Cardiac muscle cell (in vitro differentiated cells and primary cell): ENCODE results near the gene SIPA1L2. TPM values are rescaled to one million over a fixed set of nuclear protein-coding genes. Genes with fewer than 3 reads are reported as not detected.

ENCODE experiments used
- DNase-seq, 2 donors: peaks; one replicate each; pipeline versions ENCODE4 v3.0.0 to v3.0.0-alpha.2; 2010 to 2017; ENCODE audit warnings: low read depth in 1 of 2, low spot score in 1 of 2
- H3K27ac ChIP-seq: fragments of 200-600 bp; sonication (generic); 2 replicates; pipeline ENCODE4 v1.5.1; 2016
- H3K27me3 ChIP-seq: fragments of 200-600 bp; sonication (generic); 2 replicates; pipeline ENCODE4 v1.6.0; 2016; ENCODE audit warnings: control low read depth
- H3K36me3 ChIP-seq: fragments of 200-600 bp; sonication (generic); 2 replicates; pipeline ENCODE4 v1.5.1; 2016; ENCODE audit warnings: control low read depth
- H3K4me1 ChIP-seq: fragments of 200-600 bp; sonication (generic); 2 replicates; pipeline ENCODE4 v1.8.1; 2017; ENCODE audit warnings: low read depth, mild to moderate bottlenecking, mixed run types
- H3K4me3 ChIP-seq: fragments of 200-600 bp; sonication (generic); 2 replicates; pipeline ENCODE4 v1.5.1; 2016; ENCODE audit warnings: mild to moderate bottlenecking
- H3K9me3 ChIP-seq: fragments of 200-600 bp; sonication (generic); 2 replicates; pipeline ENCODE4 v1.5.1; 2017; ENCODE audit warnings: low read depth, mild to moderate bottlenecking, control low read depth
- polyA plus RNA-seq: library from polyadenylated mRNA; unstranded; fragments of >200 nt; fragmentation: Nextera tagmentation; extraction: Ambion mirVana; gene quantifications from 2 replicates; pipeline ENCODE4 v1.2.1, GENCODE V29; 2016
- total RNA-seq: library from RNA; depleted of rRNA; stranded (reverse); fragments of >200 nt; gene quantifications from 2 replicates; pipeline ENCODE4 v1.2.3, GENCODE V29; 2016
- TF ChIP-seq, protein P1 (sequence below): IDR thresholded peaks from 2 replicates; pipeline ENCODE4 v1.5.1; 2012; ENCODE audit warnings: low read depth, mild to moderate bottlenecking, low read length

Gene SIPA1L2
- total and polyA plus RNA-seq, 2 experiments from 2014 or later = 57.1 to 143 TPM

GRCh38 chr1:232675260-232675659 is 45.3 kb upstream of the SIPA1L2 start:
- H3K4me1 ChIP-seq = peaks cover 8% of the 10 kb centered on the region
- H3K27ac ChIP-seq = peak overlapping the region; percentile 36
- no peaks in the 10 kb centered on the region for H3K9me3 ChIP-seq
- H3K4me3 ChIP-seq = no peak overlapping the region
- DNase-seq = peak; percentile 18 to 41
- H3K36me3 ChIP-seq = no peaks in the 10 kb centered on the region
- no peaks in the 10 kb centered on the region for H3K27me3 ChIP-seq
- TF ChIP-seq, protein P1, sequence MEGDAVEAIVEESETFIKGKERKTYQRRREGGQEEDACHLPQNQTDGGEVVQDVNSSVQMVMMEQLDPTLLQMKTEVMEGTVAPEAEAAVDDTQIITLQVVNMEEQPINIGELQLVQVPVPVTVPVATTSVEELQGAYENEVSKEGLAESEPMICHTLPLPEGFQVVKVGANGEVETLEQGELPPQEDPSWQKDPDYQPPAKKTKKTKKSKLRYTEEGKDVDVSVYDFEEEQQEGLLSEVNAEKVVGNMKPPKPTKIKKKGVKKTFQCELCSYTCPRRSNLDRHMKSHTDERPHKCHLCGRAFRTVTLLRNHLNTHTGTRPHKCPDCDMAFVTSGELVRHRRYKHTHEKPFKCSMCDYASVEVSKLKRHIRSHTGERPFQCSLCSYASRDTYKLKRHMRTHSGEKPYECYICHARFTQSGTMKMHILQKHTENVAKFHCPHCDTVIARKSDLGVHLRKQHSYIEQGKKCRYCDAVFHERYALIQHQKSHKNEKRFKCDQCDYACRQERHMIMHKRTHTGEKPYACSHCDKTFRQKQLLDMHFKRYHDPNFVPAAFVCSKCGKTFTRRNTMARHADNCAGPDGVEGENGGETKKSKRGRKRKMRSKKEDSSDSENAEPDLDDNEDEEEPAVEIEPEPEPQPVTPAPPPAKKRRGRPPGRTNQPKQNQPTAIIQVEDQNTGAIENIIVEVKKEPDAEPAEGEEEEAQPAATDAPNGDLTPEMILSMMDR = no peak

DNA sequence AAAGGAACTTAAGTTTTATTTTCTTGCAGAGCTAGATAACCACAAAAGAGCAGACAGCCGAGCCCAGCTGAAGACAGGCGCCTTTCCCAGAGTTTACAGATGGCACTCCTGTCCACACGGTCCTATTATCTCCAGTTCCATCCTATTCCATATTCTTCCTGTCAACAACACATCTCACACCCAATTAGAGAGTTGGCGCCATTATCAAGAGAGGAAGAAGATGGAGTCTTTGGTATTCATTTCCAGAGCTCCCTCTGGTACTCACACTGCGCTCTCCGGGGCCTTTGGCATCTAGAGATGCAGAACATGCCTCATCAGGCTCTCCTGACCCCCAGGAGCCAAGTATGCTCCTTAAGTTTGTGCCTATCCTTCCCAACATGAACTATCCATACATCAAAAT is 43.3 kb upstream of the SIPA1L2 start:
- no peaks in the 10 kb centered on the region for H3K27me3 ChIP-seq

GRCh38 chr1:232669981-232670747 is 40.2 kb upstream of the SIPA1L2 start:
- TF ChIP-seq, protein P1 = no peak
- no peaks in the 10 kb centered on the region for H3K9me3 ChIP-seq

More for the DNA sequence above, 43.3 kb upstream of the SIPA1L2 start:
- TF ChIP-seq, protein P1 = no peak
- no peaks in the 10 kb centered on the region for H3K9me3 ChIP-seq
- no peak overlapping the region for H3K4me3 ChIP-seq
- no peaks in the 10 kb centered on the region for H3K36me3 ChIP-seq
- H3K4me1 ChIP-seq = peaks cover 8% of the 10 kb centered on the region
- no peak overlapping the region for H3K27ac ChIP-seq
- DNase-seq = no peak

DNA sequence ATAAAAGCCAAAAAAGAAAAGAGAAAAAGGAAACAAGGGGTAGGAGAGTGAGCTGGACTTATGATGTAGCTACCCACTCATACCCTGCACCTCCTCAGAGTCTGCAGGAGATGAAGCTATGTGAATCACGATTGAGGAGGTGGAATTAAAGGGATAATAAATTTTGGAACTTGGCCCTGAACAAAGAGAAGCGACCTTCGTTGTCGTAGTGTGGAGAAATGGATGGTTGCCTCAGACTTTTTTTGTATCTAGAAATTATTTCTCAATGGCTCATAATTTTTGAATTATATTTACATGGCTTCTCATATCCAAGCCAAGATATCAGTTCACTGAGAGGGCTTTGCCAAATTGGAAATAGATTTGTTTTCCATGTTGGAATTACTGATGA is 37.8 kb upstream of the SIPA1L2 start:
- Histone ChIP-seq H3K27me3 (no peaks in the 10 kb centered on the region), H3K9me3 (no peaks in the 10 kb centered on the region), H3K27ac (no peak overlapping the region), H3K4me3 (no peak overlapping the region), H3K36me3 (no peaks in the 10 kb centered on the region), H3K4me1 (no peaks in the 10 kb centered on the region)
- no peak for DNase-seq
- TF ChIP-seq, protein P1 = no peak

More at GRCh38 chr1:232669981-232670747, 40.2 kb upstream of the SIPA1L2 start:
- Histone ChIP-seq H3K27me3 (no peaks in the 10 kb centered on the region), H3K4me1 (no peaks in the 10 kb centered on the region), H3K36me3 (no peaks in the 10 kb centered on the region), H3K27ac (no peak overlapping the region), H3K4me3 (no peak overlapping the region)
- no peak for DNase-seq

DNA sequence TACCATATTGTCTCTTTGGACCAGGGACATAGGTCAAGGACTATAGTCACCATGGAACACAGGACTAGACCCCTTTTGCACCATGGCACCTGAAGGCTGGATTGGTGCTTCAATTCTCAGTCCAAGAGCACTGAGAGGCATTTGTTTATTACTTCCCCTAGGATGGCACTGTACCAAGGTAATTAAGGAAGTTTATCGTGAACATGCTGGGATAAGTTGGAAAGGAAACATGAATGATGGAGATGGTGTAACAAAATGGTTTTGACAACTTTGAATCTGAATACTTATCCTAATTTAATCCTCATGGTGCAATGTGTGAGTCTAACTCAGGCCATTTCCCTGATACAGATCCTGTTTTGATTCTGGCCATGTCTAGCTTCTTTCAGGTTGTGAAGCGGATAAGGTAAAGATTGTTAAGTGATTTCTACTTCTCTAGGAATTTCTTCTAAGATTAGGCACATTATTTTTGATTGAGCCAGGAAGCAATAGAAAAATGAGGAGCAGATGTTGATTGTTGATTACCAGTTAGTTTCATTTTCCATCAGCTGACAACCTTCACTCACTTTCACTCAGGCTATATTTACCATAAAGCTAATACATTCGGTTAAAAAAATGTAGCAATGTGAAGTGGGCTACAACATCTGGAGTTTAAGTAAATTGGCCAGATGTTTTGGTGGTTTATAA is 37.3 kb upstream of the SIPA1L2 start:
- H3K4me1 ChIP-seq = no peaks in the 10 kb centered on the region
- H3K4me3 ChIP-seq = no peak overlapping the region
- TF ChIP-seq, protein P1 = no peak
- no peak overlapping the region for H3K27ac ChIP-seq
- no peaks in the 10 kb centered on the region for H3K9me3 ChIP-seq
- H3K27me3 ChIP-seq = no peaks in the 10 kb centered on the region
- no peaks in the 10 kb centered on the region for H3K36me3 ChIP-seq
- no peak for DNase-seq
